H54 (cell line): Measurements from ENCODE around the gene OR52R1.

Experiments
- DNase-seq: peaks from one replicate; pipeline ENCODE4 v3.0.0; 2011; ENCODE audit warnings: low spot score, mixed read lengths; ENCODE audit not compliant: insufficient read length
- FAIRE-seq: peaks from 3 replicates; lab custom pipeline; 2011; peaks lifted over from hg19 to GRCh38; lab: Jason Lieb, UNC
- POLR2A ChIP-seq: IDR thresholded peaks from 2 replicates; pipeline ENCODE4 v1.6.1; 2011; ENCODE audit warnings: low read depth, mild to moderate bottlenecking, low read length

Gene OR52R1

GRCh38 chr11:4782454-4782853 lies 21.7 kb downstream of the OR52R1 start:
- DNase-seq (no peak), FAIRE-seq (no peak)
- no peak for TF ChIP-seq POLR2A

GRCh38 chr11:4769838-4770237 lies 34.3 kb downstream of the OR52R1 start, which contains the start of gene OR51F1:
TSS of gene OR51F1 (minus strand) at chr11:4769938. CDS start at chr11:4769938, 0 bp downstream.
- no peak for TF ChIP-seq POLR2A
- FAIRE-seq (no peak), DNase-seq (no peak)

- no peak for TF ChIP-seq POLR2A
- FAIRE-seq (no peak), DNase-seq (no peak)
Observed at GRCh38 chr11:4768094-4768493, 36.1 kb downstream of the OR52R1 start.

- no peak for TF ChIP-seq POLR2A
- FAIRE-seq, result no peak
Observed at GRCh38 chr11:4766420-4767043, 37.6 kb downstream of the OR52R1 start.

GRCh38 chr11:4763096-4763495 lies 41.1 kb downstream of the OR52R1 start:
- FAIRE-seq (no peak), DNase-seq (no peak)
- no peak for TF ChIP-seq POLR2A

More at GRCh38 chr11:4766420-4767043, 37.6 kb downstream of the OR52R1 start:
- no peak for DNase-seq
